Trophoblast cell (in vitro differentiated cells and primary cell): Measurements from ENCODE around the gene HAO2.

ENCODE experiments used
- DNase-seq, 2 donors: peaks; one replicate each; pipeline ENCODE4 v3.0.0-alpha.2; 2016
- H2AFZ ChIP-seq: 2 replicates; pipeline ENCODE4 v1.6.1; 2013; ENCODE audit warnings: low read length, moderate library complexity, mild to moderate bottlenecking; ENCODE audit not compliant: insufficient read depth, poor library complexity
- H2AK5ac ChIP-seq: 2 replicates; pipeline ENCODE4 v1.6.1; 2013; ENCODE audit warnings: mild to moderate bottlenecking, low read length
- H2BK120ac ChIP-seq: 2 replicates; pipeline ENCODE4 v1.6.1; 2013; ENCODE audit warnings: low read length, mild to moderate bottlenecking, moderate library complexity; ENCODE audit not compliant: insufficient read depth, poor library complexity
- H2BK12ac ChIP-seq: 2 replicates; pipeline ENCODE4 v1.6.1; 2013; ENCODE audit warnings: mild to moderate bottlenecking, low read length, moderate library complexity
- H2BK5ac ChIP-seq: 2 replicates; pipeline ENCODE4 v1.6.1; 2013; ENCODE audit warnings: low read length, low read depth, moderate library complexity, mild to moderate bottlenecking; ENCODE audit not compliant: poor library complexity
- H3K14ac ChIP-seq: 2 replicates; pipeline ENCODE4 v1.6.1; 2013; ENCODE audit warnings: mild to moderate bottlenecking, low read length
- H3K18ac ChIP-seq: 2 replicates; pipeline ENCODE4 v1.6.1; 2013; ENCODE audit warnings: mild to moderate bottlenecking, low read length
- H3K23ac ChIP-seq: 2 replicates; pipeline ENCODE4 v1.6.1; 2013; ENCODE audit warnings: low read length
- H3K27ac ChIP-seq: 2 replicates; pipeline ENCODE4 v1.5.1; 2013; ENCODE audit warnings: low read depth, mild to moderate bottlenecking, inconsistent platforms, low read length, moderate library complexity
- H3K27me3 ChIP-seq: 2 replicates; pipeline ENCODE4 v1.6.1; 2013; ENCODE audit warnings: inconsistent platforms, mild to moderate bottlenecking, low read length, moderate library complexity; ENCODE audit not compliant: insufficient read depth
- H3K36me3 ChIP-seq, 2 experiments: 1 replicate in 1 of 2; 2 replicates in 1 of 2; pipeline ENCODE4 v1.6.1; 2013; ENCODE audit warnings: low read length in 2 of 2, mild to moderate bottlenecking in 2 of 2, moderate library complexity in 1 of 2; ENCODE audit not compliant: insufficient read depth in 2 of 2, control insufficient read depth in 1 of 2
- H3K4ac ChIP-seq: 2 replicates; pipeline ENCODE4 v1.6.1; 2013; ENCODE audit warnings: low read depth, mild to moderate bottlenecking, low read length, moderate library complexity
- H3K4me1 ChIP-seq, 2 experiments: 1 replicate in 1 of 2; 2 replicates in 1 of 2; pipeline ENCODE4 v1.6.1; 2013; ENCODE audit warnings: low read length in 2 of 2, mild to moderate bottlenecking in 2 of 2, moderate library complexity in 1 of 2; ENCODE audit not compliant: insufficient read depth in 2 of 2, control insufficient read depth in 1 of 2
- H3K4me2 ChIP-seq: 2 replicates; pipeline ENCODE4 v1.6.1; 2013; ENCODE audit warnings: inconsistent platforms, mild to moderate bottlenecking, low read length, moderate library complexity
- H3K4me3 ChIP-seq: 2 replicates; pipeline ENCODE4 v1.5.1; 2013; ENCODE audit warnings: mild to moderate bottlenecking, low read depth, low read length, inconsistent platforms
- H3K79me1 ChIP-seq: one replicate; pipeline ENCODE4 v1.6.1; 2013; ENCODE audit warnings: low read length
- H3K79me2 ChIP-seq: 2 replicates; pipeline ENCODE4 v1.6.1; 2013; ENCODE audit warnings: low read length, mild to moderate bottlenecking; ENCODE audit not compliant: control insufficient read depth, insufficient read depth, poor library complexity
- H3K9ac ChIP-seq: 2 replicates; pipeline ENCODE4 v1.6.1; 2013; ENCODE audit warnings: mild to moderate bottlenecking, low read length
- H3K9me3 ChIP-seq: 2 replicates; pipeline ENCODE4 v1.6.1; 2013; ENCODE audit warnings: low read depth, mild to moderate bottlenecking, control low read depth, inconsistent platforms, low read length; ENCODE audit not compliant: insufficient read depth
- H4K12ac ChIP-seq: 2 replicates; pipeline ENCODE4 v1.6.1; 2013; ENCODE audit warnings: low read depth, mild to moderate bottlenecking, low read length, moderate library complexity
- H4K8ac ChIP-seq: 2 replicates; pipeline ENCODE4 v1.6.1; 2013; ENCODE audit warnings: low read depth, mild to moderate bottlenecking, low read length, moderate library complexity
- H4K91ac ChIP-seq: one replicate; pipeline ENCODE4 v1.6.1; 2013; ENCODE audit warnings: low read depth, mild to moderate bottlenecking, low read length, moderate library complexity
- WGBS: extraction: QIAGEN DNeasy Blood & Tissue Kit; methylation state at CpG from one replicate; pipeline ENCODE4 v1.1.7; 2013; ENCODE audit warnings: missing lambda C conversion rate; ENCODE audit not compliant: insufficient read length, insufficient coverage; ENCODE audit errors: extremely low coverage; 5-methylcytosine and 5-hydroxymethylcytosine counted together

Gene HAO2

GRCh38 chr1:119329541-119330461 lies 38.8 kb upstream of the HAO2 start:
- no peak overlapping the region for H3K18ac ChIP-seq
- H3K4me2 ChIP-seq, result no peak overlapping the region
- H3K9ac ChIP-seq, result no peak overlapping the region
- no peaks in the 10 kb centered on the region for H3K27me3 ChIP-seq
- H3K79me2 ChIP-seq, result no peaks in the 10 kb centered on the region
- peaks cover 3% of the 10 kb centered on the region in 2 experiments for H3K4me1 ChIP-seq
- H2AK5ac ChIP-seq, result no peak overlapping the region
- no peak overlapping the region for H3K14ac ChIP-seq
- H3K9me3 ChIP-seq, result no peaks in the 10 kb centered on the region
- H4K8ac ChIP-seq, result no peak overlapping the region
- H4K91ac ChIP-seq, result no peak overlapping the region
- H2BK5ac ChIP-seq, result no peak overlapping the region
- WGBS, result no CpG with 5 or more reads among the region's 8 CpGs
- DNase-seq, result no peak
- no peaks in the 10 kb centered on the region for H3K79me1 ChIP-seq
- no peak overlapping the region for H2BK12ac ChIP-seq
- H2AFZ ChIP-seq, result no peak overlapping the region
- H3K4ac ChIP-seq, result no peak overlapping the region
- H3K23ac ChIP-seq, result no peak overlapping the region
- no peak overlapping the region for H2BK120ac ChIP-seq
- no peak overlapping the region for H4K12ac ChIP-seq
- H3K36me3 ChIP-seq, result no peaks in the 10 kb centered on the region
- H3K4me3 ChIP-seq, result no peak overlapping the region
- H3K27ac ChIP-seq, result no peak overlapping the region

GRCh38 chr1:119330466-119331189 lies 38.0 kb upstream of the HAO2 start:
- H3K9me3 ChIP-seq, result no peaks in the 10 kb centered on the region
- H3K4me1 ChIP-seq, result peaks cover 3% of the 10 kb centered on the region in 2 experiments
- H4K91ac ChIP-seq, result no peak overlapping the region
- no peaks in the 10 kb centered on the region for H3K79me2 ChIP-seq
- no peak overlapping the region for H2BK12ac ChIP-seq
- H3K4me2 ChIP-seq, result no peak overlapping the region
- no peaks in the 10 kb centered on the region for H3K36me3 ChIP-seq
- no peak overlapping the region for H3K23ac ChIP-seq
- no peaks in the 10 kb centered on the region for H3K27me3 ChIP-seq
- no peak overlapping the region for H2BK5ac ChIP-seq
- WGBS, result no CpG with 5 or more reads among the region's 6 CpGs
- no peak overlapping the region for H3K4ac ChIP-seq
- no peaks in the 10 kb centered on the region for H3K79me1 ChIP-seq
- no peak overlapping the region for H2AFZ ChIP-seq
- no peak for DNase-seq
- no peak overlapping the region for H4K8ac ChIP-seq
- H4K12ac ChIP-seq, result no peak overlapping the region
- no peak overlapping the region for H2BK120ac ChIP-seq
- no peak overlapping the region for H2AK5ac ChIP-seq
- no peak overlapping the region for H3K9ac ChIP-seq
- no peak overlapping the region for H3K18ac ChIP-seq
- no peak overlapping the region for H3K14ac ChIP-seq
- no peak overlapping the region for H3K27ac ChIP-seq
- no peak overlapping the region for H3K4me3 ChIP-seq

- H3K79me2 ChIP-seq, result no peaks in the 10 kb centered on the region
- H3K4ac ChIP-seq, result no peak overlapping the region
- H2BK12ac ChIP-seq, result no peak overlapping the region
- no peaks in the 10 kb centered on the region for H3K79me1 ChIP-seq
- H2AK5ac ChIP-seq, result no peak overlapping the region
- no peaks in the 10 kb centered on the region for H3K9me3 ChIP-seq
- H4K12ac ChIP-seq, result no peak overlapping the region
- DNase-seq, result no peak
- WGBS, result no CpG with 5 or more reads among the region's 6 CpGs
- no peak overlapping the region for H3K4me3 ChIP-seq
- no peak overlapping the region for H3K18ac ChIP-seq
- peaks cover 3% of the 10 kb centered on the region in 2 experiments for H3K4me1 ChIP-seq
- H4K91ac ChIP-seq, result no peak overlapping the region
- no peaks in the 10 kb centered on the region for H3K27me3 ChIP-seq
- H3K27ac ChIP-seq, result no peak overlapping the region
- H4K8ac ChIP-seq, result no peak overlapping the region
- no peak overlapping the region for H2BK120ac ChIP-seq
- no peak overlapping the region for H2BK5ac ChIP-seq
- H3K4me2 ChIP-seq, result no peak overlapping the region
- no peak overlapping the region for H3K14ac ChIP-seq
- no peak overlapping the region for H2AFZ ChIP-seq
- no peak overlapping the region for H3K9ac ChIP-seq
- no peak overlapping the region for H3K23ac ChIP-seq
- H3K36me3 ChIP-seq, result no peaks in the 10 kb centered on the region
These were observed 37.4 kb upstream of the HAO2 start for GRCh38 chr1:119331190-119331515.

GRCh38 chr1:119331915-119332314 lies 36.7 kb upstream of the HAO2 start:
- Histone ChIP-seq H3K27me3 (no peaks in the 10 kb centered on the region), H4K91ac (no peak overlapping the region), H2BK5ac (no peak overlapping the region), H3K18ac (no peak overlapping the region), H3K23ac (no peak overlapping the region), H3K4ac (no peak overlapping the region), H2AFZ (no peak overlapping the region), H3K4me3 (no peak overlapping the region), H3K14ac (no peak overlapping the region), H3K9ac (no peak overlapping the region), H3K4me2 (no peak overlapping the region), H3K79me1 (no peaks in the 10 kb centered on the region), H3K79me2 (no peaks in the 10 kb centered on the region), H4K12ac (no peak overlapping the region), H3K36me3 (no peaks in the 10 kb centered on the region), H3K9me3 (no peaks in the 10 kb centered on the region), H2BK12ac (no peak overlapping the region), H4K8ac (no peak overlapping the region), H3K4me1 (peaks cover 3% of the 10 kb centered on the region in 2 experiments), H3K27ac (no peak overlapping the region), H2BK120ac (no peak overlapping the region), H2AK5ac (no peak overlapping the region)
- WGBS, result no CpG with 5 or more reads among the region's 1 CpG
- no peak for DNase-seq
